NT2/D1 (cell line): Measurements from ENCODE around the gene CNNM3.
"Not testable (repeated sequence)": the region's sequence is repeated elsewhere in the genome, so short reads cannot be mapped to it uniquely, and the experiment has no call there.

Experiments used
- DNase-seq: peaks from one replicate; pipeline ENCODE4 v3.0.0-alpha.2; 2011; ENCODE audit warnings: low read depth, low spot score
- H3K27me3 ChIP-seq: 2 replicates; pipeline ENCODE4 v1.6.0; 2011; ENCODE audit warnings: mild to moderate bottlenecking; ENCODE audit not compliant: insufficient read length, insufficient read depth
- H3K36me3 ChIP-seq: 2 replicates; pipeline ENCODE4 v1.6.1; 2011; ENCODE audit warnings: mild to moderate bottlenecking, low read length, mixed read lengths; ENCODE audit not compliant: insufficient read depth, insufficient read length
- H3K4me1 ChIP-seq: 2 replicates; pipeline ENCODE4 v1.5.1; 2011; ENCODE audit not compliant: insufficient read depth, insufficient read length
- H3K4me3 ChIP-seq: 2 replicates; pipeline ENCODE4 v1.5.1; 2011; ENCODE audit warnings: low read depth; ENCODE audit not compliant: insufficient read length
- H3K9ac ChIP-seq: 2 replicates; pipeline ENCODE4 v1.6.0; 2011; ENCODE audit warnings: low read depth; ENCODE audit not compliant: insufficient read length
- H3K9me3 ChIP-seq: 2 replicates; pipeline ENCODE4 v1.5.1; 2011; ENCODE audit warnings: mild to moderate bottlenecking, low read length; ENCODE audit not compliant: insufficient read depth
- SUZ12 ChIP-seq: IDR thresholded peaks from 2 replicates; pipeline ENCODE4 v1.6.1; 2011; ENCODE audit not compliant: insufficient read length, insufficient read depth; ENCODE audit errors: extremely low read depth
- YY1 ChIP-seq: IDR thresholded peaks from 2 replicates; pipeline ENCODE4 v1.6.1; 2011; ENCODE audit not compliant: insufficient read length, insufficient read depth
- ZNF274 ChIP-seq: IDR thresholded peaks from 2 replicates; pipeline ENCODE4 v1.6.1; 2011; ENCODE audit warnings: mild to moderate bottlenecking, low read depth, low read length

Gene CNNM3

GRCh38 chr2:96859099-96859649 lies 43.1 kb downstream of the CNNM3 start:
- peaks cover 17% of the 10 kb centered on the region for H3K4me1 ChIP-seq
- DNase-seq: no peak
- peak overlapping the region; percentile 44 for H3K4me3 ChIP-seq
- H3K9me3 ChIP-seq: no peaks in the 10 kb centered on the region
- peak overlapping the region; percentile 88 for H3K9ac ChIP-seq
- H3K36me3 ChIP-seq: peaks cover 42% of the 10 kb centered on the region
- no peaks in the 10 kb centered on the region for H3K27me3 ChIP-seq
- TF ChIP-seq YY1: no peak
- no peak for TF ChIP-seq SUZ12
- TF ChIP-seq ZNF274: no peak

GRCh38 chr2:96859681-96860064 lies 43.6 kb downstream of the CNNM3 start:
- no peak overlapping the region for H3K9ac ChIP-seq
- no peaks in the 10 kb centered on the region for H3K27me3 ChIP-seq
- DNase-seq: no peak
- peaks cover 43% of the 10 kb centered on the region for H3K36me3 ChIP-seq
- H3K4me1 ChIP-seq: peaks cover 19% of the 10 kb centered on the region
- H3K4me3 ChIP-seq: no peak overlapping the region
- TF ChIP-seq SUZ12 (no peak), ZNF274 (no peak), YY1 (no peak)
- H3K9me3 ChIP-seq: no peaks in the 10 kb centered on the region

GRCh38 chr2:96860065-96861029 lies 44.3 kb downstream of the CNNM3 start:
- Histone ChIP-seq H3K9ac (no peak overlapping the region), H3K27me3 (no peaks in the 10 kb centered on the region), H3K9me3 (no peaks in the 10 kb centered on the region), H3K4me1 (peaks cover 19% of the 10 kb centered on the region), H3K36me3 (peaks cover 49% of the 10 kb centered on the region), H3K4me3 (no peak overlapping the region)
- TF ChIP-seq SUZ12: no peak
- no peak for TF ChIP-seq YY1
- DNase-seq: no peak

- H3K9me3 ChIP-seq: no peaks in the 10 kb centered on the region
- DNase-seq: no peak
- TF ChIP-seq YY1: no peak
- TF ChIP-seq SUZ12: no peak
- TF ChIP-seq ZNF274: no peak
These were observed 45.0 kb downstream of the CNNM3 start for GRCh38 chr2:96861074-96861473.

GRCh38 chr2:96863056-96863455 lies 47.0 kb downstream of the CNNM3 start:
- H3K36me3 ChIP-seq: peaks cover 76% of the 10 kb centered on the region
- not testable (repeated sequence) for H3K27me3 ChIP-seq, H3K9ac ChIP-seq, H3K4me3 ChIP-seq, H3K9me3 ChIP-seq, DNase-seq
- H3K4me1 ChIP-seq: peaks cover 25% of the 10 kb centered on the region

More at GRCh38 chr2:96861074-96861473, 45.0 kb downstream of the CNNM3 start:
- Histone ChIP-seq H3K9ac (no peak overlapping the region), H3K4me3 (no peak overlapping the region), H3K36me3 (peaks cover 57% of the 10 kb centered on the region), H3K27me3 (no peaks in the 10 kb centered on the region), H3K4me1 (peaks cover 19% of the 10 kb centered on the region)

- Histone ChIP-seq H3K4me3 (no peak overlapping the region), H3K36me3 (peaks cover 76% of the 10 kb centered on the region)
- no peak for DNase-seq
These were observed 47.7 kb downstream of the CNNM3 start for GRCh38 chr2:96863575-96864342.

More at GRCh38 chr2:96863575-96864342, 47.7 kb downstream of the CNNM3 start:
- H3K4me1 ChIP-seq: peaks cover 25% of the 10 kb centered on the region
- H3K9me3 ChIP-seq: no peaks in the 10 kb centered on the region
- H3K9ac ChIP-seq: no peak overlapping the region
- TF ChIP-seq SUZ12 (no peak), ZNF274 (no peak), YY1 (no peak)
- H3K27me3 ChIP-seq: no peaks in the 10 kb centered on the region
